Fibroblast of peridontal ligament (primary cell): ENCODE results near the gene KMT2E.

ENCODE experiments used
- DNase-seq: peaks from one replicate; pipeline ENCODE4 v3.0.0-alpha.2; 2010; ENCODE audit errors: extremely low read depth

Gene KMT2E

GRCh38 chr7:105073143-105073542, 59.1 kb downstream of the KMT2E start:
- no peak for DNase-seq

GRCh38 chr7:105079348-105079747, 65.3 kb downstream of the KMT2E start:
- DNase-seq = no peak

GRCh38 chr7:105084581-105084980, 70.6 kb downstream of the KMT2E start:
- DNase-seq = no peak

GRCh38 chr7:105086850-105087249, 72.8 kb downstream of the KMT2E start:
- DNase-seq = no peak

GRCh38 chr7:105087981-105088380, 74.0 kb downstream of the KMT2E start:
- no peak for DNase-seq

GRCh38 chr7:105088456-105088855, 74.5 kb downstream of the KMT2E start:
- DNase-seq = no peak

- no peak for DNase-seq
Measured at GRCh38 chr7:105094966-105095365, 81.0 kb downstream of the KMT2E start.

GRCh38 chr7:105096306-105096705, 82.3 kb downstream of the KMT2E start:
- DNase-seq = no peak

- DNase-seq = peak; percentile 91
Measured at GRCh38 chr7:105097619-105098018, 83.6 kb downstream of the KMT2E start.

GRCh38 chr7:105098863-105099515, 85.0 kb downstream of the KMT2E start:
- peak; percentile 36 for DNase-seq

- peak; percentile 41 for DNase-seq
Measured at GRCh38 chr7:105101864-105102263, 87.9 kb downstream of the KMT2E start.

GRCh38 chr7:105102557-105103352, 88.8 kb downstream of the KMT2E start:
- DNase-seq = no peak

- DNase-seq = peak; percentile 46
Measured at GRCh38 chr7:105105579-105105978, 91.6 kb downstream of the KMT2E start.

- DNase-seq = no peak
Measured at GRCh38 chr7:105106473-105106872, 92.5 kb downstream of the KMT2E start.

- no peak for DNase-seq
Measured at GRCh38 chr7:105107458-105107857, 93.5 kb downstream of the KMT2E start.

GRCh38 chr7:105112440-105113418, 98.7 kb downstream of the KMT2E start:
- DNase-seq = no peak

GRCh38 chr7:105118612-105119600, 104.9 kb downstream of the KMT2E start:
- DNase-seq = no peak

- DNase-seq = no peak
Measured at GRCh38 chr7:105122619-105123018, 108.6 kb downstream of the KMT2E start.

GRCh38 chr7:105125745-105126144, 111.7 kb downstream of the KMT2E start:
- DNase-seq = no peak

GRCh38 chr7:105126436-105126975, 112.5 kb downstream of the KMT2E start:
- no peak for DNase-seq

- no peak for DNase-seq
Measured at GRCh38 chr7:105127179-105127578, 113.2 kb downstream of the KMT2E start.
